B cell (primary cell): ENCODE results near the gene APLP2. TPM values are rescaled to one million over a fixed set of nuclear protein-coding genes. Genes with fewer than 3 reads are reported as not detected.
A peak's percentile ranks its signal among the peaks of the same experiment; 100 is the strongest.

ENCODE experiments used
- ATAC-seq: fragments of 200-7000 bp; cut with Tn5 transposase; one replicate; pipeline ENCODE4 v1.10.0; 2021; ENCODE audit warnings: low read depth, mild to moderate bottlenecking, moderate number of reproducible peaks, moderate library complexity
- CTCF ChIA-PET: fragments of 350-600 bp; sonication (Branson Sonifier 250); formaldehyde crosslinking; loops from one replicate; lab custom pipeline; 2021; ENCODE audit warnings: antibody characterized with exemption, inconsistent platforms; lab: Charles Lee
- POLR2A ChIA-PET: fragments of 350-600 bp; sonication (Branson Sonifier 250); formaldehyde crosslinking; loops from one replicate; lab custom pipeline; 2021; ENCODE audit warnings: antibody characterized with exemption; lab: Charles Lee
- DNase-seq: peaks from one replicate; pipeline ENCODE4 v3.0.0; 2013
- H2AFZ ChIP-seq: 2 replicates; pipeline ENCODE4 v1.6.1; 2012; ENCODE audit warnings: mild to moderate bottlenecking, low read depth, low read length; ENCODE audit not compliant: insufficient read depth, poor library complexity, severe bottlenecking
- H3K27ac ChIP-seq, 2 donors: 1 replicate in 1 of 2; 2 replicates in 1 of 2; pipeline ENCODE4 v1.5.1; 2012 to 2013; ENCODE audit warnings: low read length in 2 of 2, mild to moderate bottlenecking in 2 of 2, moderate library complexity in 1 of 2
- H3K27me3 ChIP-seq, 4 experiments: fragments of 200-600 bp in 1 of 4; sonication (generic) in 1 of 4; replicated peaks in 1 of 4; 1 replicate in 2 of 4; 2 replicates in 2 of 4; pipeline versions ENCODE4 v1.6.1 to v1.7.0; 2013 to 2016; ENCODE audit warnings: low read length in 3 of 4, mild to moderate bottlenecking in 2 of 4, mixed read lengths in 1 of 4, moderate library complexity in 1 of 4; ENCODE audit not compliant: insufficient read depth in 4 of 4, control insufficient read depth in 3 of 4; ENCODE audit errors: control extremely low read depth in 1 of 4
- H3K36me3 ChIP-seq, 2 experiments: replicated peaks in 1 of 2; 1 replicate in 1 of 2; 2 replicates in 1 of 2; pipeline versions ENCODE4 v1.6.1 to v1.7.1; 2013; ENCODE audit warnings: low read length in 1 of 2; ENCODE audit not compliant: insufficient read depth in 2 of 2, control insufficient read depth in 1 of 2; ENCODE audit errors: control extremely low read depth in 1 of 2, extremely low read depth in 1 of 2
- H3K4me1 ChIP-seq, 2 donors: fragments of 200-600 bp in 1 of 2; sonication (generic) in 1 of 2; 1 replicate in 1 of 2; 2 replicates in 1 of 2; pipeline versions ENCODE4 v1.5.1 to v1.6.1; 2013 to 2017; ENCODE audit warnings: low read length in 2 of 2; ENCODE audit not compliant: control insufficient read depth in 2 of 2, insufficient read depth in 2 of 2
- H3K4me2 ChIP-seq: replicated peaks from 2 replicates; pipeline ENCODE3; 2012; ENCODE audit warnings: mild to moderate bottlenecking, low read depth, low read length; ENCODE audit not compliant: poor library complexity, severe bottlenecking
- H3K4me3 ChIP-seq, 5 experiments: fragments of 200-600 bp in 1 of 5; sonication (generic) in 1 of 5; 1 replicate in 3 of 5; 2 replicates in 2 of 5; pipeline versions ENCODE4 v1.5.1 to v1.7.0; 2011 to 2016; ENCODE audit warnings: low read length in 4 of 5, mild to moderate bottlenecking in 4 of 5, low read depth in 2 of 5, control low read depth in 1 of 5, moderate library complexity in 1 of 5; ENCODE audit not compliant: insufficient read depth in 1 of 5; ENCODE audit errors: control extremely low read depth in 1 of 5, extremely low read depth in 1 of 5
- H3K79me2 ChIP-seq: fragments of 200-600 bp; sonication (generic); one replicate; pipeline ENCODE4 v1.6.0; 2016; ENCODE audit warnings: low read length; ENCODE audit not compliant: control insufficient read depth, insufficient read depth
- H3K9ac ChIP-seq: fragments of 200-600 bp; sonication (generic); 2 replicates; pipeline ENCODE4 v1.6.1; 2017; ENCODE audit warnings: mild to moderate bottlenecking, low read length, moderate library complexity
- H3K9me3 ChIP-seq, 3 donors: one replicate each; pipeline versions ENCODE4 v1.6.1 to v1.7.1; 2013; ENCODE audit warnings: low read length in 2 of 3; ENCODE audit not compliant: control insufficient read depth in 2 of 3, insufficient read depth in 1 of 3; ENCODE audit errors: control extremely low read depth in 1 of 3
- H4K20me1 ChIP-seq: 2 replicates; pipeline ENCODE4 v1.6.0; 2012; ENCODE audit warnings: mild to moderate bottlenecking, low read length; ENCODE audit not compliant: insufficient read depth, control insufficient read depth, poor library complexity, severe bottlenecking
- H3K27ac Mint-ChIP-seq: one replicate; pipeline ENCODE4 v1.8.0; 2021; ENCODE audit warnings: mixed read lengths
- H3K27me3 Mint-ChIP-seq: one replicate; pipeline ENCODE4 v1.8.0; 2021; ENCODE audit warnings: mixed read lengths
- H3K4me1 Mint-ChIP-seq: one replicate; pipeline ENCODE4 v1.8.0; 2021; ENCODE audit warnings: mixed read lengths
- H3K4me3 Mint-ChIP-seq: one replicate; pipeline ENCODE4 v1.8.0; 2021; ENCODE audit warnings: mixed read lengths
- H3K9me3 Mint-ChIP-seq: one replicate; pipeline ENCODE4 v1.8.0; 2022; ENCODE audit warnings: mixed read lengths; ENCODE audit not compliant: insufficient read depth
- CTCF ChIP-seq: fragments of 200-600 bp; IDR thresholded peaks from one replicate; pipeline ENCODE4 v1.8.0; 2022; ENCODE audit warnings: antibody characterized with exemption, mild to moderate bottlenecking
- EZH2 ChIP-seq: IDR thresholded peaks from 2 replicates; pipeline ENCODE4 v1.6.1; 2012; ENCODE audit warnings: borderline replicate concordance, low read depth, mild to moderate bottlenecking, moderate library complexity, low read length; ENCODE audit not compliant: insufficient read depth, poor library complexity, severe bottlenecking
- WGBS: methylation state at CpG from one replicate; pipeline ENCODE4 v1.1.5; 2013; ENCODE audit warnings: missing lambda C conversion rate; ENCODE audit not compliant: insufficient coverage; 5-methylcytosine and 5-hydroxymethylcytosine counted together
- intact Hi-C: fragments of 100-400 bp; cut with micrococcal nuclease; formaldehyde crosslinking; loops from one replicate; pipeline ENCODE4 v1.10.0; 2022
- polyA plus RNA-seq: library from polyadenylated mRNA; depleted of rRNA; stranded (reverse); fragments of >200 nt; gene quantifications from 2 replicates; pipeline ENCODE4 v1.2.3, GENCODE V29; 2012
- total RNA-seq, 2 donors: library from RNA; stranded (reverse); fragments of 120-200 nt in 1 of 2; gene quantifications; 1 replicate in 1 of 2; 2 replicates in 1 of 2; pipeline versions ENCODE4 v1.2.3 to v1.2.4, GENCODE V29; 2013 to 2022

The APLP2 gene
- total and polyA plus RNA-seq, 2 donors (not counting 1 experiment from before 2014, with no cell fraction given): 84.2 to 102 TPM

- Histone ChIP-seq H4K20me1 (no peaks in the 10 kb centered on the region), H3K9me3 (peaks cover 0 to 5% (median 0%) of the 10 kb centered on the region in 3 donors), H2AFZ (no peak overlapping the region), H3K4me3 (no peak overlapping the region), H3K9ac (no peak overlapping the region), H3K4me1 (peaks cover 4% of the 10 kb centered on the region in 2 donors), H3K27me3 (peaks cover 0 to 13% (median 2%) of the 10 kb centered on the region in 4 experiments), H3K4me2 (no peak overlapping the region), H3K27ac (no peak overlapping the region), H3K36me3 (no peaks in the 10 kb centered on the region), H3K79me2 (no peaks in the 10 kb centered on the region)
- no peak for TF ChIP-seq CTCF
- no peak for TF ChIP-seq EZH2
- peaks cover 4% of the 10 kb centered on the region for H3K4me1 Mint-ChIP-seq
- intact Hi-C loops: no loop called here
- ATAC-seq: no peak
- ChIA-PET POLR2A (no interaction called here), CTCF (no interaction called here)
- no peak overlapping the region for H3K4me3 Mint-ChIP-seq
- H3K27ac Mint-ChIP-seq: no peak overlapping the region
- H3K9me3 Mint-ChIP-seq: no peaks in the 10 kb centered on the region
- WGBS: 86% methylated on average over 14 of the region's 16 CpGs
- H3K27me3 Mint-ChIP-seq: peaks cover 23% of the 10 kb centered on the region
- DNase-seq: no peak
These were observed 27.6 kb upstream of the APLP2 start for GRCh38 chr11:130042093-130042591.

DNA sequence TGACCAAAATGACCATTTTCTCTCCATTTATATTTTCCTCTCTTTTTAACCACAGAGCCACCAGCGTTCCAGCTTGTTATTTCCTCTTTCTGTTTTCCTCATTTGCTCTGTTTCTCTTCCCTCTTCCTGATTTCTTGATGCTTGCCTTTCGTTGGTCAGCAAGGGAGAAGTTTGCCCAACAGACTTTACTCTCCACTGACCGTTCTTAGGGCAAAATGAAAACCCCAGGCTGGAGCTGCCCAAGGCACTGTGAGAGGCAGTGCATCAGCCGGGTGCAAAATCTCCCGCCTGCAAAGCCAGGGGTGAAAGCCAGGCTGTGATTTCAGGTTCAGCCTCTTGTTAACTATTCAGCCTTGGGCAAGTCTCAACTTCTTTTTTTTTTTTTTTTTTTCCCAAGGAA lies 26.1 kb upstream of the APLP2 start:
- no peak for TF ChIP-seq EZH2
- no peak for TF ChIP-seq CTCF
- no peaks in the 10 kb centered on the region for H4K20me1 ChIP-seq
- intact Hi-C loops: no loop called here
- no peak overlapping the region for H3K4me3 ChIP-seq
- Mint-ChIP-seq H3K27me3 (peaks cover 19% of the 10 kb centered on the region), H3K9me3 (no peaks in the 10 kb centered on the region), H3K4me1 (peaks cover 4% of the 10 kb centered on the region), H3K27ac (no peak overlapping the region), H3K4me3 (no peak overlapping the region)
- ATAC-seq (no peak), DNase-seq (no peak)
- H3K9ac ChIP-seq: no peak overlapping the region
- no peak overlapping the region for H2AFZ ChIP-seq
- H3K36me3 ChIP-seq: no peaks in the 10 kb centered on the region
- H3K79me2 ChIP-seq: no peaks in the 10 kb centered on the region
- POLR2A ChIA-PET: no interaction called here
- CTCF ChIA-PET: no interaction called here
- peaks cover 4% of the 10 kb centered on the region in 2 donors for H3K4me1 ChIP-seq
- H3K9me3 ChIP-seq: peaks cover 0 to 5% (median 0%) of the 10 kb centered on the region in 3 donors
- H3K27ac ChIP-seq: no peak overlapping the region
- H3K4me2 ChIP-seq: peak overlapping the region; percentile 14
- peaks cover 0 to 13% (median 0%) of the 10 kb centered on the region in 4 experiments for H3K27me3 ChIP-seq
- 29% methylated on average over 5 of the region's 5 CpGs for WGBS
